Renal cortical epithelial cell (primary cell): ENCODE measurements around the gene TIAM1. TPM values are rescaled to one million over a fixed set of nuclear protein-coding genes. Genes with fewer than 3 reads are reported as not detected.

Experiments
- DNase-seq: peaks from one replicate; pipeline ENCODE4 v3.0.0-alpha.2; 2011; ENCODE audit warnings: low read depth
- total RNA-seq: library from RNA; depleted of rRNA; stranded (reverse); fragments of >200 nt; gene quantifications from 2 replicates; pipeline ENCODE4 v1.2.3, GENCODE V29; 2014

The TIAM1 gene
- total RNA-seq, 1 donor from 2014 or later, result 5.9 TPM

GRCh38 chr21:31284797-31285397, 59.2 kb downstream of the TIAM1 start:
- no peak for DNase-seq

GRCh38 chr21:31283025-31283424, 61.0 kb downstream of the TIAM1 start:
- no peak for DNase-seq

- peak; percentile 11 for DNase-seq
Measured at GRCh38 chr21:31282095-31282709, 61.9 kb downstream of the TIAM1 start.

DNA sequence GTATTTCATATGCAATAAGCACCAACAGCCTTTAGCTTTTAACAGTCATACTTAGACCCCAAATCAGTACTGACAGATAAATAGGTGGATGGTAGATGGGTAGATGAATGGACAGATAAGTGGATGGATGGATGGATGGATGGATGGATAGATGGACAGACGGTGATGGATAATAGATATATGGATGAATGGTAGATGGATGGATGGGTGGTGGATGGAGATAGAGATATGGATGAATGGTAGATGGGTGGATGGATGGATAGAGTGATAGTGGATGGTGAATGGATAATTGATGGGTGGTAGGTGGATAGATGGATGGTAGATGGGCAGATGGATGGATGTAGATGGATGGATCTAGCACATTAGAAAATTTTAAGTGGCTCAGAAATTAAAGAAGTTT, 62.5 kb downstream of the TIAM1 start:
- DNase-seq, result no peak

- DNase-seq, result no peak
Measured at GRCh38 chr21:31279986-31280385, 64.1 kb downstream of the TIAM1 start.

DNA sequence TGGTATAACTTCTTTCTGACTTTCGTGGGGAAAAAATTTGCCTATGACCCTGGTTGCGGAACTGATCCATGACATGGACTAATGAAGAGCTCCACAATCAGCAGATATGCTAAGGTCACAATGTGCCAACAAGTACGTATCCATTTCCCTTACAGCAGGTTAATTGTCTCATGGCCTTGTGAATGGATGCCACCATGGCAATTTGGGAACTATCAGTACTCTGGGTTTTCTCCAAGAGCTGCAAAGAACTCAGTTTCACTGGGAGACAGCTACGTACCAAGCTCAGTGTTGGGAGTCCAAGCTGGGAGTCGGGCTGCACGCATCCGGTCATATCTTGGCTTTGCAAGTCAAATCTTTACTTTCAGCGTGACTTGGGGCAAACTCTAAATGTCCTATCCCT, 64.8 kb downstream of the TIAM1 start:
- no peak for DNase-seq

DNA sequence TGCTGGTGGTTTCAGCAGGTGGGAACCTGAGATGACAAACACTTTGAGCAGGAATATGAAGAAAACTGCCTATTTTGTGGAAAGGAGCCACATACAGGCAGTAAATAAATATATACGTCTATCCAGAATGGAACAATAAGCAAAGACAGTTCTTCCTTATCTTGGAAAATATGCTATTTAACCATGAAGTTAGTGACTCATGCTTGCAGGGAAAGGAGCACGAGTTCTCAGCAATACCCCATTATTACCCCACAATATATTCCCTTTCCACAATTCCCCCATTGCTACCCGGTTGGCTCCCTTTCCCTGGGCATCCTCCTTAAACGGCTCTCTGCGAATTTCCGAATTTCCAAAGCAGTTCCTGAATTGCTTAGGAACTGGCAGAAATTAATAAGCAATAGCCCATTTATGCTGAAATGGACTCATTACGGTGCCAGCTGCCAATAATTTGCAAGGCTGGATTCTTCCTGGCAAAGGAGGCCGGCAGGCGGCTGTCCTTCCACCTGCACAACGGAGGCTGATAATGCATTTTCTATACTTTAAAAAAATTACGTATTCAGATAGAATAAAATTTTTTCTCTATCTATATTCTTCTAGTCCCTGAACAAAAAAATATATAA, 65.4 kb downstream of the TIAM1 start:
- no peak for DNase-seq

DNA sequence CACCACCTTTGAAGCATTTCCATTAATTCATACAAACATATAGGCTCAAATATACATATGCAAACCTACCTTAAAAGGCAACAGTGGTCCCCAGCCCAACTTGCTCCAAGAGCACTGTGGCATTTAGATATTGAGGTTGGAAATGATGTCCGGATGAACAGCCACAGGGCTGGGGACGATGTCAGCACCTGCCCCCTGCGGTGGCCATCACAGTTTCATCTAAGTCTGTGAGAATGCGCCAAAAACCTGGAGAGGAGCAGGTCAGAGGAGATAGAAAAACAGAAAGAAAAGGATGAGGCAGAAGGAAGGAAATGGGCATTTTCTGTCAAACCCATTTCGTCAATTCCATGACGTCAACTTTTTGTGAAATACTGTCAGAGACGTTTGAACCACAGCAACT, 67.4 kb downstream of the TIAM1 start:
- DNase-seq, result no peak

DNA sequence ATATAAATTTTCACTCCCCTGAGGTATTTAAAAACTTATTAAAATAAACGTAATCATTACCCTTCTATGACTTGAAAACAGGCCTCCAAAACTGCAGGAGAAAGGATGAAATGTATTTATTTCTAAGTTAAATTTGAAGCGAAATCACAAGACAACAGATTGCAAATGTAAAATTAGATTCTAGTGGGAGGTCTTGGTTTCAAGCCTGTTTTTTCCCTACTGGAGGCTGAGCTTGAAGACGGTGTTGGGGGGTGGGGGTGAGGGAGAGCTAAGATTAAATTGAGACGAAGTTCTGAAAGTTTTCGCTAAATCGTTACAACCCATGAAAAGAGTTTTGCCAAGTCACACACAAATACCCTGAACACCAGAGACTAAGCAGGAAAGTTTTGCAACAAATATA, 68.2 kb downstream of the TIAM1 start:
- no peak for DNase-seq

- DNase-seq, result no peak
Measured at GRCh38 chr21:31273278-31273677, 70.8 kb downstream of the TIAM1 start.

DNA sequence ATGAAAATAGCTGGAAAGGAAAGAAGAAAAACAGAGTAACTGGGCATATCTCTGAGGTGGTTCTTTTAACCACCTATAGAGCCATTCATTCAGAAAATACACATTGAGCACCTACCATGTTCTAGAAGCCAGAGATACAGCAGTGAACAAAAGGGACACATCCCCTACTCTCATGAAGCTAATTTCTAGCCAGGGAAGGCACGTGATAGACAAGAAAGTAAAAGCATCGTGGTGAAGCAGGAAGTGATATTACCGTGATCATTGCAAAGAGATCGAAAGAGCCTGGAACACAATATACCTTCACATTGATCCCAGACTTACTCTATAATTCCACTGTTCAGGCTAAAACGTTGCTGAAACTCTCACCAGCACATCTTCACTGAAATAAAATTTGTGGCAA, 76.0 kb downstream of the TIAM1 start:
- no peak for DNase-seq

DNA sequence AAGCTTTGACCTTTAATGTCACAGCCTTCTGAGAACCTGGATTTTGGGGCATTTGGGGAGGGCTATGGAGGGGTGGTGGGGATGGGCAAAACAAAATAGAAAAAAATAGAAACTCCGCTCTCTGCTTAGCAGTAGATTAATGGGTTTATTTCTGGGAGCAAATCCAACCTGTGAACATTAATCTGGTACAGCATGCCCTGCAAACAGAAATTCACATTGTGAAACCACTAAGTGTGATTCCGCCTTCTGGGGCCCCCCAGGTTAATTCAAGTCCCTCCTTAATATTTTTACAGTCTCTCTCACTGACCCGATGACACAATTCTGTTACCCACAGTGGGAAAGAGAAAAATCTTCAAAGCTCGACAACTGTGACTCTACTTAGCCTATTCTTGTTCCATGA, 76.4 kb downstream of the TIAM1 start:
- DNase-seq, result no peak

- no peak for DNase-seq
Measured at GRCh38 chr21:31266241-31266640, 77.8 kb downstream of the TIAM1 start.

DNA sequence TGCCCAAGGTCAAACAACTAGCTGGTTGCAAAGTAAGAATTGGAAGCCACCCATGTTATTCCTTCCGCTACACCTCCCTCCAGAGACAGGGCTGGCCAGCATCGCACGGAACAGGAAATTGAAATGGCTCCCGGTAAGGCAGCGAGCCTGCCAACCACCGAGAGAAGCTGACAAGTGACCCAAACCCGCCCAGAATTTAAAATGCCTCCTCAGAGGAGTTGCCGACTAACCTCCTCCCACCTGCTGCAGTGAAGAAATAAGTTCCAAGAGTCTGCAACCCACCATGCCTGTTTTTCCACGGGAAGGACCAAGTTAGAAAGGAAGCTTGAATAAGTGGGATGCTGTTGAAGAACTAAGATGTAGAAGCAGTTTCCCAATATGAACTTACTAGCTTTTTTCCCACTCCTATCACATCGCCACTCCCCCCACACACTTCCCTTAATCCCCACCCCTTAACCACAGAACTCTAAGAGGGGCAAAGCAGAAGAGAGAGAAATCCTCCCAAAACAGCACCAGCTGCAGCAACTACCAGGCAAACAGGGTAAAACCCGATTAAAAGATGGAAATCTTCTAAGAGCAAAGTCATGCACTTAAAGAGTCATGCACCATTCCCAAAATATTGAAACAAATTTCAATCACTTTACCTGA, 78.6 kb downstream of the TIAM1 start:
- DNase-seq, result no peak

- DNase-seq, result no peak
Measured at GRCh38 chr21:31264574-31264973, 79.5 kb downstream of the TIAM1 start.

- DNase-seq, result no peak
Measured at GRCh38 chr21:31262728-31263127, 81.3 kb downstream of the TIAM1 start.

GRCh38 chr21:31261759-31262158, 82.3 kb downstream of the TIAM1 start:
- no peak for DNase-seq

DNA sequence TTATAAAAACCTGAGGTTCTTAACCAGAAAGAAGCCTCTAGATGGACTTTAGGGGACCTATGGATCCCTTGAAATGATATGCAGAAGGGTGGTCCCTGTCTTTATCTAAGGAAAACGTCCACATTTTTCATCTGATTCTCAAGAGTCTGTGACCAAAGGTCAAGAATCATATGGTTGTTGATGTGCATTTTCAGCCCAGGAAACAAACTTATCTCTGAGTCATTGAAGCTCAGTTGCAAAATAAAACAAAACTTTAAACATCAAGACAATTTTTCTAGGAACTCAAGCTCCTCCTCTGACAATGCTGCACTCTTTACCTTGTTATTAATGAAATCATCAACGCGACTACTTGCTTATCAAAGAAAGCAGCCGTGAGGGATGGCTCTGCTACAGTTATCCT, 83.3 kb downstream of the TIAM1 start:
- no peak for DNase-seq

DNA sequence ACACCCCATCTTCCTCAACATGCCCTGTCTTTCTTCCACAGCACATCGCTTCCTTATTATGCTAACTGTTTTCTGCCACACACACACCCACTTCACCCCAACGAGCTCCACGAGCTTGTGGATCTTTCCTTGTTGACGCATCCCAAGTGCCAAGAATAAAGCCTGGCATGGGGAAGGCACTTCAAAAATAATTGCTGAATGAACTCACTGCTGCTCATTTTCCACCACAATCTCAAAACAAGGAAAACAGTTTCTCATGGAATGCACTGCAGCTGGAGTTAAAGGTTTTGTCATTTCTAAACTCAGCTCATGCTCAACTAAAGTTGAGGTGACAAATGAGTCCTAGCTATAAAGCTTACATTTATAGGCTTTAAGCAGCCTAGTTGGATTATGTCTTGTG, 86.0 kb downstream of the TIAM1 start:
- DNase-seq, result no peak

GRCh38 chr21:31257265-31257664, 86.8 kb downstream of the TIAM1 start:
- no peak for DNase-seq

- DNase-seq, result peak; percentile 33
Measured at GRCh38 chr21:31255896-31256295, 88.2 kb downstream of the TIAM1 start.

DNA sequence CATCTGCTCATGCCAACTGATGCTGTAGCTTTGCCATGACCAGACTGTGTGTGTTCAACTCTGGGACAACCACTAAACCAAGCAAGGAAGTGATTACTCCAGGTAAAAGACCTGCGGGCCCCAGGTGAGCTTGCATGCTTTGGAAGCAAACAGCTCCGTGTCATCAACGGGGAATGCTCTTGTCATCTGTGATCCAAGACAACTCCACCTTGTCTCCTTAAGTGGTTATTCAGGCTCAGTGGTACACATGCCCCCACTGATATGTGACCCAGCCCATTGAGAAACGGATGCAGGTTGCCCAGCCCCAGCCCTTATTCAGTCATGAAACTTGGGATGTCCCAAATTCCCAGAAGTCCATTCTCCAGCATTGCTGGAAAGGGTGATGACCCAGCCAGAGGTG, 89.0 kb downstream of the TIAM1 start:
- DNase-seq, result no peak

- DNase-seq, result no peak
Measured at GRCh38 chr21:31254131-31254530, 89.9 kb downstream of the TIAM1 start.
